HG03064 (cell line): ENCODE results near the gene KMO.

Experiments
- ATAC-seq: cut with Tn5 transposase; IDR thresholded peaks from one replicate; pipeline ENCODE4 v1.9.1; 2021; ENCODE audit warnings: low read depth; ENCODE audit not compliant: unreplicated experiment

The KMO gene

DNA sequence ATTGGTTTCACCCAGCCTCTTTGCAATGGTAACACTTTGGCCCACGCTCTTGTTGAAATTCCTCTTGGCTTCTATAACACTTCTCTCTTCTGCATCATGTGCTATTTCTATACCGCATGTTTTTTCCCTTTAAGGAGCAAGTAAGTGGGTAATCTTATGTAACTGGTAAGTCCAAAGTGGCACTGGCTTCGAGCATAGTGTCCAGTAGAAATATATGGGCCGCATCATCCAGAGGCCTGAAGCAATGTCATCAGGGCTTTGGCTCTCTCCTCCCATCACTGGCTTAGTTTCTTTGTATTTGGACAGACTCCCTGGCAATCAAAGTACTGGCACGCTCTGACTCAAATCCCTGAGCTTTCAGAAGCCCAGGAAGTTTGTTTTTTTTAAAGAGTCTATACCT, 90.5 kb downstream of the KMO start:
- ATAC-seq: no peak

- ATAC-seq: no peak
Observed at GRCh38 chr1:241624935-241625334, 92.8 kb downstream of the KMO start.

DNA sequence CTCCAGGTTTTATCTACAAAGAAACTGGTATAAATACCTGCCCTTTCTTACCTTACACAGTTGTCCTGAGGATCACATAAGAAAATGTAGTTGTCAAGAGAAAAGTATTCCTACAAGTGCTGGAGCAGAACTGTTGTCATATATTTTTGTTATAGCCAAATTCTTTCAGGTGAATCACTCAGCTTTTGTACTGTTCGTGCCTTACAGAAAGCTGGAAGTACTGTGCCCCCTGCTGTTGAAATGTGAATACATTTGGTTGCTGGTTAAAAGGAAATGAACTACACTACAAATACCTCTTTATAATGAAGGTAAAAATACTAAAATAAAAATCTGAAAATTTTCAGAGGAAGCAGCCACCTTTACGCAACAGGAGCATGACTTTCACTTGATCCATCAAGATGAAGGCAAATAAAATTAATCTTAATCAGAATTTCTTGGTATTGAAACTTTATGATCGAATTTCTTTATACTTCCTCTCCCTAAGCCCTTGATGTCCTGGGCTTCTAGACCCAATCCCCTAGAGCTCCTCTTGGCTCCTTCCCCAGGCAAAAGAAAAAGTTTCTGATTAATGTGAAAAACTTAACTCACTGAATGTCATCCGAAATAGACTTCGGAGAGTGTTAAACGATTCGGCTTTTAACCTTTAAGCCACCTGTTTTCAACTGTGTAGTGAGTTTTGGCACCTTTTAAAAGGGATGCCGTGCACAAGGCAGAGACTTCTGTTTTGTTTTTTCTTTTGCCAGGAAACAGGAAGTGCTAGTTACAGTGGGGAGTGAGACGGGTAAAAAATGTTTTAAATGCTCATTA, 95.5 kb downstream of the KMO start:
- peak; percentile 77 for ATAC-seq

DNA sequence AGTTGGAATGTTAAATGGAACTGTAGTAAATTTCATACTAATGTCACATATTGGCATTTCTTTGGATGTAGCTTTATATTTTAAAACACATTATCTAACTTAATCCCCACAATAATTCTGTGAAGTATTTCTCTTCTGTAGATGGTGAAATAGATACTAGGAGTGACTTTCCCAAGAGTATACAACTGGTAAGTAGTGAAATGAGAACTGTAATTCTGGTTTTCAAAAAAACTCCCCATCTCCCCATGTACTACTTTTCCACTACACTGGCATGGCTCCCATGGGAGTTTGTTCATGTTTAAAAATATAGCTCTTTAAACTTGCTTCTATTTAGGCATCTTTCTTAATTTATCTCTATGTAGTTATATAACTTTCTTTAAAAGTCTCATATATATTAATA, 97.8 kb downstream of the KMO start:
- ATAC-seq: no peak

GRCh38 chr1:241630476-241630875, 98.3 kb downstream of the KMO start:
- ATAC-seq: no peak

DNA sequence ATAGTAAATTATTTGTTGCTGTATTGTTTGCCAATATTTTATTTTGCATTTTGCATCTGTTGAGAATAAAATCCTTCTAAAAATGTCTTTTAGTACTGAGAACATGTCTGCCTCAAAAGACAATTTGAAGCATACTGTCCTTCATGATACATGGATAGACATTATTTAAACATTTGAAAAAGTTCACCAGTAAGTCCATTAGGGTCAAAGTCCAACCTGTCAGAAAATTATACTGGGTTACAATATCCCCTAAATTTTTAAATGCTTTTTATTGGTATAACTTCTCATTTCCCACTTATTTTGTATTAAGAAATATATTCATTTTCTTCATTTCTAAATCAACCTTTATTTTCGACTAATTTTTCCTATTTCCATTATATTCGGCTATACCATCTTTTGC, 98.7 kb downstream of the KMO start:
- ATAC-seq: no peak

DNA sequence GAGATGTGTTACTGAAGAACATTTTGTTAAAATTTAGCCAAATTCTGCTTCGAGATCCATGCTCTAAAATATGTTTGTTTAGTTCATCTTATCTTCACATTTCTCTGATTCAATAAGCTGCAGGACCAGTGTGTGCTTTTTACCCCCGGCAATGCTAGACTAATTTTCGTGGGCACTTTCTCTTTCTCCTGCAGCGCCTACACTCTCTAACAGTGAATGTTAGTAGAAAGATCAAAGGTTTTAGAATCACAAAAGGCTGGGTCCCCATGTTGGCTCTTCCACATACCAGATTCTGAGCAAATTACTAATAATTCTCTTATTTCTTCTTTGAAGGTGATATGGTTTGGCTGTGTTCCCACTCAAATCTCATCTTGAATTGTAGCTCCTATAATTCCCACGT, 99.5 kb downstream of the KMO start:
- no peak for ATAC-seq

DNA sequence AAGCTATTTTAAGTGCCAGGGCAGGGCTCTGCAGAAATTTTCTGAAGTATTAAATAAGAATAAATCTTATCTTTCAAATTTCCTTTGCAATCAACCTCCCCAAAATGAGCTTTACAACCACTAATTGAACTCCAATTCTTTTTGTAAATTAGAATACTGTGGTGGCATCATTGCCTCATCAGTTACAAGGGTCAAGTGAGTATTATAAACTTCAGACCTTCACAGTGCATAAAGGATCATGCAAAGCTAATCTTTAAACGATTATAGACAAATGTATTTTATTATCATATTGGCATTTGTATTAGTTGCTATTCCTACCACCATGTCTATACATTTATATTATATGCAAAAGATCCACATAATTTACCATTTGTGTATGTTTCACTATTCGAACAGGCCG, 100.8 kb downstream of the KMO start:
- ATAC-seq: no peak

DNA sequence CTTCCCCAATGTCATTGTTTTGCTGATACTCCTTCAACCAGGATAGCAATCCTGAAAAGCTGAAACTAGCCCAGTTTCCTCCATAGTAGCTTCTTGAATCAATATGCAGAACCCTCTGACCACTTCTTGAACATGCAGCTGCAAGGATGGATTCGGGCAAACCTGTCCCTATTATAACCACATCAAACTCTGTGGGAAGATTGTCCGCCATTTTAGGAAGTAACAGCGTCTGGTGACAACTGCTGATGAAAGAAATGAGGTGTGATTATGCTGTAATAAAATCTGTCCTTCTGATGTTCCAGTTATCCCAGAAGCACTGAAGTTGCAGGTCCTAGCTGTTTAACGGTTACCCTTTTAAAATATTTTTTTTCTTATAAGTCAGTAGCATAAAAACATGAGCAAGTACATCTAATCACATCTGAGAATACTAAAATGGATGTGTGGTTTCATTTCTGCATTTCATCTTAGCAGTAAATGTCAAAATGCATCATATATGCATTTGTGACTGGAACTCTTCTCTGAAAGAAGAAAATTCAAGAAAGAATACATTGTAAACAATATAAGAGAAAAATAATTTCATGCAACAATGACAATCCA, 103.5 kb downstream of the KMO start:
- ATAC-seq: no peak

DNA sequence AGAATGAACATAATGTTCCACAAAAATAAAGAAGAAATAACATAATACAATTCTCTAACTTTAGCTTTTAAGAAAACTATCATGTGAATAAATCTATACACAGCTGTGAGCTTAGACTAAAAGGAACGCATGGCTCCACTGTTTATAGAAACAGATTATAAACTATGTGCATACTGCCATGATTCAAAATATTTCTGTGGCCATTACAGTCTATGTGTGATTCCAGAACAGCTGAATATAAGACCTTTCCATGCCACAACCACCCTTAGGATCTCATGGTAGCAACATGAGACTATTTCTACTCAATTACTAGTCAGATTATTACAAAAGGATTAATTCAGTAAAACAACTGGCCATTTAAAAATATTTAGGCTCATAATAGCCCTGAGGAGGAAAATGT, 104.1 kb downstream of the KMO start:
- no peak for ATAC-seq

DNA sequence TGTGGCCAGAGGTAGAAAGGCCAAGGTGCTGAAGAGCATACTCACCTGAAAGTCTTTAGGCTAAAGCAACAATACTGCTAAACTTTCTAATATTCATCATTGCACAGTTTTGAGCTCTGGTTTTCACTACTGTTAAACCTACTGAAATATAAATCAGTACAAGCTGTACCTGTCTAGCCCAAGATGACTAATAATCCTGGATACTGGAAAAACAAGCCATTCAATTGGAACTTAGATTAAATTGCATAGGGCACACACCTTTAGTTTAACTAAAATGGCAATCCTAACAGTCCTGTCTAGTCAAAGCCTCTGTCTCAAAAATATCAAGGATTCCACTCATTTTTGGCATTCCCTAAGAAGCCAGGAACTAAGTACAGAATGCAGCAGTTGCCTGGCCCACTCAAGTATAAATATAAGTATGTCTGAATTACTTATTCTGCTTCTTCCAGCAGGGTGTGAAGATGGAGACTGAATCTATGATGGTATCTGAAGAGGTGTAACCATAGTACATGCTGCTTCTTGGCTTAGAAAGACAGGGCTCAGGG, 104.9 kb downstream of the KMO start:
- no peak for ATAC-seq

DNA sequence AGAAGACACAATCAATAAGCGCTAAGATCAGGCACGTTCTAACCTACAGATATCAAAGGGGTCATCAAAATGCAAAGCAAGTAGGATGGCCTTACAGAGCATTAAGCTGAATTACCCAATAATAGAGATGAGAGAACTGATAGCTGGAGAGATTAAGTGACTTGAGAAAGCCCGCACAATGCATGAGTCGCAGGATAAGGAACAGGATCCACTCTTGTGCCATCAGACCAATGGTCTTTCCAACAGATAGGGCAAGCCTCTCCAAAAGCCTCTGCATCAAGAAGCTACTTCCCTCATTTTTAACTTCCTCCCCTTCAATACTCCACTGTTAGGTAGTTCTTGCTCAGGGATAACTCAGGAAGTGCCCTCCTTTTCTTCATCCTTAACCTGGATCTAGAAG, 105.4 kb downstream of the KMO start:
- no peak for ATAC-seq

- no peak for ATAC-seq
Observed at GRCh38 chr1:241638099-241638682, 106.0 kb downstream of the KMO start.

DNA sequence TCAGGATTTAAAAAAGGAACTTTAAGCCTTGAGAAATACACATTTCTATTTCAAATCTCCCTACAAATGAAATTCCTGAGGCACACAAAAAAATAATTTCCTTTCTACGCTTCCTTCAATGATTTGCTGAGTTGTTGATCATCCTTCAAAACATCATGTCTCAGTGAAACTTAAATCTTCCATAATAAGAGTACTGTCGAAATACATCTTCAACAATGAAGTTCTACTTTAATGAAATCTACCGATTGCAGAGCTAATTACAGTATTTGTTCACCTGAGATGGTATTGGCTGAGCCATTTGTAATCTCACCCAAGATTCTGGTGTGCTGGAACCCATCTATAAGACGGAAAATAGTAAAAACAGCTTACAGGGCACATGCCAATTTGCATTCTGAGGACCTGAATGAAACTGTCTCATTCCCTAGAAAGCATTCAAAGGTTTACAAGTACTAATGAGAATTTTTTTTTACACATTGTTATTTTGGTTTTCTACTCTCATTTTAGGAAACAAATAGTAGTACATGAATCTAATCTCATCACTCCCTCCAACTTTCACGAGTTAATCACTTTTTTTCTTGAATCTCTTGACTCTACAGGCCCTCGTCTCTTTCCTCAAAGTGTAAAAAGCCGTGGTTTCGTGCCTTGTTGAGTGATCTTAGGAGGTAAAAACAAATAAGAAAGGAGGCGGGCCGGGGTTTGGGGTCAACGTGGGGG, 106.9 kb downstream of the KMO start:
- no peak for ATAC-seq

DNA sequence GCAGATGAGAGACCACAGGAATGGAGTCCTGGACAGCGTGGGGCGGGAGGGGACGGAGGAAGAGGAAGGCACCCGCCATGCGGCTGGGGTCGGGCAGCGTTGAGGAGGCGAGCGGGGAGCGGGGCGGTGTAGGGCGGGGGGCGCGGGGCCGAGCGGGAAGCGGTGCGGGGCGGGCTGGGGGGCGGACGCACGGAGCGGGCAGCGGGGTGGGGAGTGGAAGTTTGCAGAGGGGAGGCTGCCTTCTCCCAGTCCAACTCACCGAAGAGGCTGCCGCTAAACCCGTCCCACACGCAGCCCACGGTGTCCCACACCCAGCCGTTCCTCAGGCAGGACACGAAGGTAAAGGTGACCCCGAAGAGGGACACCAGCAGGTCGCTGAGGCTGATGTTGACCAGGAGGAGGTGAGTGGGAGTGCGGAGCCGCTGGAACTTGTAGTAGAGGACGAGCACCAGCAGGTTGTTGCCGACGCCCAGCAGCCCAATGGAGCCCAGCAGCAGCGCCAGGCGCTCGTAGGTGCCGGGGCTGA, 107.5 kb downstream of the KMO start:
- peak; percentile 49 for ATAC-seq

DNA sequence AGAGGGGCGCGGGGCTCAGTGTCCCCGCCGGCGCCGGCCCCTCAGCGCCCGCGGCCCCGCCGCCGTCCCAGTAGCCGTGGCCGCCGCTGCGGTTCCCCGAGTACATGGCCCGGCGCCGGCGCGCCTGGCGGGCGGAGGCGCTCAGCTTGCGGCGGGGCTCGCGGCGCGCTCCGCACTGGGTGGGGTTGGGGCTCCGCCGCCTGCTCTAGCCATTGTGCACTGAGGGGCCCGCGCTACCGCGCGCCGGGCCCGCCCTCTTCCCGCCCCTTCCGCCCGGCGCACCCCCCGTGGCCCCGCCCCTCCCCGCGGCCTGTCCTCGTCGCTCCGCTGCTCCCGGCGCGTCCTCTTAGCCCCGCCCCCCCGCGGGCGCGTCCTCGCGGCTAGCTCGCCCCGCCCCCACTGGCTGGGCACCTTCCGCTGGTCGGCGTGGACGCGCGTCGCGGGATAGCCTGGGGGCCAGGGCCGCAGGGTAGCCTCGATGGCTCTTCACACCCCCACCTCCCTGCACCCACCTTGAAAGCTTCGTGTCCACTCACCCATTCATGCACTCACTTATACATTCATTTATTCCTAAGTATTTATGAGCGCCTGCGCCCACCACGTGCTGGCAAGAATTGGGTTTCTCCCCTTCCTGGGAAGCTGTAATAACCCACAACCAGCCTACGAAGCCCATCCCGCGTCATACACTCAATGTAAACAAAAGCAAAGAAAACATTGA, 108.1 kb downstream of the KMO start, which contains the start of the genes CHML and OPN3:
CHML (minus strand) TSS at position 221 of the 718 bp plus-strand sequence. CDS start 4,603 bp downstream, outside the sequence.
OPN3 (minus strand) TSS at position 221 of the 718 bp plus-strand sequence; CDS start at position 106, 115 bp downstream.
- ATAC-seq: peak; percentile 91

DNA sequence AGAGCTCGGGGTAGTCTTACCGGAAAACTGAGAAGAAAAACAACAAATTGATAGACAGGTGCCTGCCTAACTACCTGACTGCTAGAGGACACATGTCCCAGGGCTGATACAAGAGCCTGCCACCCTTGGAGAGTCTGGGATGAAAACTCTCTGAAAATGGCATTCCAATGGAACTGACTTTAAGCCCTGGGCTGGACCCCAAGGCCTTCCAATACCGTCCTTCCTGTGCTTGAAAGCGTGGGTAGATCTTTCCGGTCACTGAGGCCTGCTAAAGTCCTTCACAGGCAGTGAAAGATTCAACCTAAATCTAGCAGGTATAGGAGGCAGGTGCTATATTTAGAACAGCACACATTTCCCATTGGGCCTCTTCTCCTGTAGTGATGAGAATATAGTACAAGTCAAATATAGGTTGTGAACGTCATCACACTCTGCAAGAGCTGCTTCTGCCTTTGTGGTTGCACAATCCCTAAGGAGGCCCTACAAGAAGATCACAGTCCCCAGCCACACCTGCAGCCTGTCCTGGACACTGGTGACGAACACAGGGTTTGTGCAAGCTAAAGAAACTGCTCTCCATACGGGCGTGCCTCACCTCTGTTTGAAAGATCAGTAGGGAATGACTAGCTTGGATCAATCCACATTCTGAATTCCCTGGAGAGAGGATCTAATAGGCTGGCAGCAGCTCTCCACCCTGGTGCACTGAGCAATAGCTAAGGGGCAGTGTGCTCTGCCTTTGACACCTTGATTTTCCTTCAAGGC, 108.9 kb downstream of the KMO start:
- no peak for ATAC-seq

GRCh38 chr1:241641773-241642592, 109.8 kb downstream of the KMO start:
- no peak for ATAC-seq
